A549 (cell line): ENCODE data around the gene CCDC102B. TPM values are rescaled to one million over a fixed set of nuclear protein-coding genes. Genes with fewer than 3 reads are reported as not detected.

Experiments used
- ATAC-seq, 2 experiments: fragments of 200-7000 bp in 1 of 2; fragments of >200 bp in 1 of 2; cut with Nextera tagmentation in 1 of 2; cut with Tn5 transposase in 1 of 2; 3 replicates each; pipeline versions ENCODE4 v1.8.0 to v1.9.1; 2018 to 2020; ENCODE audit warnings: mild to moderate bottlenecking in 1 of 2, moderate library complexity in 1 of 2
- CTCF ChIA-PET: fragments of 300-600 bp; sonication (Branson Sonifier 250); formaldehyde crosslinking; extraction: SDS; loops from one replicate; lab custom pipeline; 2021; ENCODE audit warnings: antibody characterized with exemption, inconsistent platforms; lab: Yijun Ruan, JAX
- POLR2A ChIA-PET: fragments of 350-600 bp; formaldehyde crosslinking; extraction: SDS; loops from one replicate; lab custom pipeline; 2021; ENCODE audit warnings: antibody characterized with exemption, inconsistent platforms; lab: Yijun Ruan, JAX
- DNase-seq, 2 experiments: peaks; one replicate each; pipeline versions ENCODE4 v3.0.0 to v3.0.0-alpha.2; 2011 to 2016; ENCODE audit warnings: low read depth in 1 of 2, low spot score in 1 of 2
- FAIRE-seq: peaks from 2 replicates; lab custom pipeline; 2011; peaks lifted over from hg19 to GRCh38; lab: Jason Lieb, UNC
- H3K27ac ChIP-seq, 2 experiments: fragments of >200 bp; sonication (Bioruptor Twin); formaldehyde crosslinking; 3 replicates each; pipeline ENCODE4 v1.5.1; 2016 to 2017
- H3K4me1 ChIP-seq: fragments of >200 bp; sonication (Bioruptor Twin); formaldehyde crosslinking; 3 replicates; pipeline ENCODE4 v1.6.1; 2016
- H3K4me2 ChIP-seq: fragments of >200 bp; sonication (Bioruptor Twin); formaldehyde crosslinking; 3 replicates; pipeline ENCODE4 v1.6.1; 2016
- H3K4me3 ChIP-seq: fragments of >200 bp; sonication (Bioruptor Twin); formaldehyde crosslinking; 3 replicates; pipeline ENCODE4 v1.5.1; 2016
- H3K9me3 ChIP-seq: fragments of >200 bp; sonication (Bioruptor Twin); formaldehyde crosslinking; 3 replicates; pipeline ENCODE4 v1.6.1; 2016
- BHLHE40 ChIP-seq: IDR thresholded peaks from 2 replicates; pipeline ENCODE4 v1.6.1; 2012; ENCODE audit warnings: low read depth, low read length, inconsistent platforms
- CHD2 ChIP-seq: fragments of 150-350 bp; IDR thresholded peaks from 2 replicates; pipeline ENCODE4 v1.6.1; 2014; ENCODE audit warnings: low read length; ENCODE audit not compliant: partially characterized antibody
- HDAC2 ChIP-seq: fragments of 200-600 bp; sonication (generic); IDR thresholded peaks from 2 replicates; pipeline ENCODE4 v1.6.1; 2016
- HOXB13 ChIP-seq: fragments of 250-450 bp; sonication (Bioruptor Pico); IDR thresholded peaks from 2 replicates; pipeline ENCODE4 v1.5.0; 2020; ENCODE audit warnings: low read depth, mild to moderate bottlenecking, moderate library complexity
- HOXB5 ChIP-seq: fragments of 250-450 bp; sonication (Bioruptor Pico); IDR thresholded peaks from 2 replicates; pipeline ENCODE4 v1.5.0; 2020; ENCODE audit warnings: mild to moderate bottlenecking, moderate library complexity
- KDM1A ChIP-seq: fragments of 200-600 bp; sonication (generic); IDR thresholded peaks from 2 replicates; pipeline ENCODE4 v1.6.1; 2016; ENCODE audit warnings: low read depth, mild to moderate bottlenecking
- MYC ChIP-seq: IDR thresholded peaks from 2 replicates; pipeline ENCODE4 v1.6.1; 2012; ENCODE audit warnings: mild to moderate bottlenecking, inconsistent platforms, low read length, improper control_type of control experiment, borderline replicate concordance
- NFE2L2 ChIP-seq: fragments of 150-350 bp; conservative IDR thresholded peaks from 2 replicates; pipeline ENCODE4 v1.6.1; 2014; ENCODE audit warnings: low read length
- PHF8 ChIP-seq: fragments of 200-600 bp; sonication (generic); IDR thresholded peaks from 2 replicates; pipeline ENCODE4 v1.6.1; 2016; ENCODE audit warnings: low read depth, mild to moderate bottlenecking, antibody characterized with exemption, moderate library complexity, borderline replicate concordance
- RCOR1 ChIP-seq: fragments of 150-350 bp; IDR thresholded peaks from 2 replicates; pipeline ENCODE4 v1.6.1; 2014; ENCODE audit warnings: antibody characterized with exemption, low read length, low read depth
- SREBF2 ChIP-seq: fragments of 450-650 bp; IDR thresholded peaks from 2 replicates; pipeline ENCODE4 v1.6.1; 2014; ENCODE audit warnings: mild to moderate bottlenecking, moderate library complexity
- TFCP2L1 ChIP-seq: fragments of 250-450 bp; sonication (Bioruptor Pico); IDR thresholded peaks from 2 replicates; pipeline ENCODE4 v1.5.0; 2021; ENCODE audit warnings: mild to moderate bottlenecking
- ZFP36 ChIP-seq: fragments of 450-650 bp; IDR thresholded peaks from 2 replicates; pipeline ENCODE4 v1.6.1; 2014; ENCODE audit warnings: borderline replicate concordance; ENCODE audit not compliant: partially characterized antibody
- ZNF302 ChIP-seq: fragments of 250-450 bp; sonication (Bioruptor Pico); IDR thresholded peaks from 2 replicates; pipeline ENCODE4 v1.9.0; 2021; ENCODE audit warnings: inconsistent platforms, mild to moderate bottlenecking, moderate library complexity
- WGBS: methylation state at CpG from one replicate; pipeline ENCODE4 v1.1.6; 2017; ENCODE audit errors: missing lambda C conversion rate; 5-methylcytosine and 5-hydroxymethylcytosine counted together
- polyA plus RNA-seq, 4 experiments: library from polyadenylated mRNA; depleted of rRNA in 3 of 4; stranded (reverse); fragments of >200 nt; fragmentation: RNase III in 1 of 4; extraction: RNeasy Plus Mini Kit Qiagen cat#74134 plus additional on column Dnase treatment in 1 of 4; gene quantifications; 2 replicates in 3 of 4; 3 replicates in 1 of 4; pipeline ENCODE4 v1.2.3, GENCODE V29; 2011 to 2017
- TF ChIP-seq, protein P1 (sequence below): IDR thresholded peaks from 2 replicates; pipeline ENCODE4 v1.6.1; 2012; ENCODE audit warnings: low read depth, borderline replicate concordance
- TF ChIP-seq, protein P2 (sequence below): fragments of >200 bp; sonication (Bioruptor Twin); formaldehyde crosslinking; IDR thresholded peaks from 2 replicates; pipeline ENCODE4 v1.6.1; 2016
- TF ChIP-seq, protein P3 (sequence below): fragments of 150-350 bp; IDR thresholded peaks from 2 replicates; pipeline ENCODE4 v1.6.1; 2014; ENCODE audit warnings: low read depth, mild to moderate bottlenecking, low read length
- TF ChIP-seq, protein P4 (sequence below): fragments of 250-450 bp; sonication (Bioruptor Pico); IDR thresholded peaks from 2 replicates; pipeline ENCODE4 v1.5.0; 2021; ENCODE audit warnings: mild to moderate bottlenecking, moderate library complexity, borderline replicate concordance
- TF ChIP-seq, protein P5 (sequence below): fragments of >200 bp; sonication (Bioruptor Twin); formaldehyde crosslinking; IDR thresholded peaks from 3 replicates; pipeline ENCODE4 v1.5.1; 2016
- TF ChIP-seq, protein P6 (sequence below): fragments of 250-450 bp; sonication (Bioruptor Pico); IDR thresholded peaks from 2 replicates; pipeline ENCODE4 v1.5.0; 2020; ENCODE audit warnings: low read depth, mild to moderate bottlenecking, moderate library complexity

CCDC102B gene
- polyA plus RNA-seq, 2 of the 4 experiments (the other 2 are of a cell fraction): 1.2 to 1.6 TPM

DNA sequence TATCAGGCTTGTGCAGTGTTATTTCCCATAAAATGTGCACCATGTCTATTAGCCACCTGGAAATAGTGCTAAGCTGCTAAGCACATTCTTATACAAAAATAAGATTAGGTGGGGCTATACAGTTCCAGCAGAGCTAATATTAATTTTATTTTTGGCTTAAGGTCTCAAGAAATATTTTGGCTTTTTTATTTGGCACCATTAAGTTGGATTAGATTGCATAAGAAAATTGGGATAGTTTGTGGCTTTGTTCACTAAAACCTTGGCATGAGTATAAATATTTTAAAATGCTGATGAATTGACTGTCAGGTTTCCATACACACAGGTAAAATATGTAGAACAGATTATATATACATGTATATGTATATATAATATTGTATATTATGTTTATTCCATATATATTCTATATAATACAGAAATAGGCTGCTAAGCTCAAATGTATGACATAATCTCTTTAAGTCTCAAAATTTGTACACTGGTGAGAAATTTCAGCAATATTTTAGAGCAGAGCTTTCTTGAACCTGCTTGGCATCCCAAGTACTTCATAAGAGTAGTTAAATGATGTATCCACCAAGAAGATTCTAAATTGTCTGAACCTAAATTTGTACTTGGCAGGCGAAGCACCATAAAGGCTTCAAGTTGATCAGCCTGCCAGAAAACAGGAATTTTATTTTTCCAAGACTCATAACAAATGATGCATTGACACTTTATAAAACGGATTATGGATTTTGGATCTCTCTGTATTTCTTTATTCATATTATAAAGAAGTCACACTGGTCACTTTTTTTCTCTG lies 32.6 kb downstream of the CCDC102B start (continued):
- TF ChIP-seq SREBF2 (no peak), BHLHE40 (no peak), TFCP2L1 (no peak)
- TF ChIP-seq, protein P1, sequence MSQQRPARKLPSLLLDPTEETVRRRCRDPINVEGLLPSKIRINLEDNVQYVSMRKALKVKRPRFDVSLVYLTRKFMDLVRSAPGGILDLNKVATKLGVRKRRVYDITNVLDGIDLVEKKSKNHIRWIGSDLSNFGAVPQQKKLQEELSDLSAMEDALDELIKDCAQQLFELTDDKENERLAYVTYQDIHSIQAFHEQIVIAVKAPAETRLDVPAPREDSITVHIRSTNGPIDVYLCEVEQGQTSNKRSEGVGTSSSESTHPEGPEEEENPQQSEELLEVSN: no peak

DNA sequence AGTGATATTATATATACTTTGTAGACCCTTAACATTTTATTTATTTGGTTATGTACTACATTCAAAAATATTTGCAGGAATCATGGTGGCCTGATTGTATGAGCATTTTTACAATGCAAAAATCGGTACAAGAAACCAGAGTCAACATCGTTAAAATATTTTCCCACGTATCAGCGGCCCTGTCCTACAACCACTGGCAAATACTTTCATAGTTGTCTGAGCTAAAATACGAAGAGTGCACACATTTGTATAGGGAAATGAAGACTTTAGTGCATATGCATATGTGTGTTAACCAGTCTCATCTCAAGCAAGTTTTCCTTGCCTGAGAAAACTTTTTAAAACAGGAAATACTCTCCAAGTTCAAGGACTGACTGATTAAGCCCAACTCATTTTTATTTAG lies 35.9 kb downstream of the CCDC102B start:
- H3K4me3 ChIP-seq: no peak overlapping the region
- DNase-seq (no peak), FAIRE-seq (no peak), ATAC-seq (no peak)
- H3K4me1 ChIP-seq: no peaks in the 10 kb centered on the region
- ChIA-PET POLR2A (no interaction called here), CTCF (no interaction called here)
- no peak overlapping the region for H3K27ac ChIP-seq
- no peak overlapping the region for H3K4me2 ChIP-seq
- WGBS: 36% methylated on average over 5 of the region's 5 CpGs
- TF ChIP-seq KDM1A (no peak), TFCP2L1 (no peak), PHF8 (no peak), MYC (no peak), CHD2 (no peak), SREBF2 (no peak), ZFP36 (no peak), HDAC2 (no peak), RCOR1 (no peak), NFE2L2 (no peak), HOXB13 (CRISPR knock-in tag) (no peak), ZNF302 (CRISPR knock-in tag) (no peak), HOXB5 (no peak)
- TF ChIP-seq, protein P2, sequence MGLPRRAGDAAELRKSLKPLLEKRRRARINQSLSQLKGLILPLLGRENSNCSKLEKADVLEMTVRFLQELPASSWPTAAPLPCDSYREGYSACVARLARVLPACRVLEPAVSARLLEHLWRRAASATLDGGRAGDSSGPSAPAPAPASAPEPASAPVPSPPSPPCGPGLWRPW: no peak
- TF ChIP-seq, protein P3, sequence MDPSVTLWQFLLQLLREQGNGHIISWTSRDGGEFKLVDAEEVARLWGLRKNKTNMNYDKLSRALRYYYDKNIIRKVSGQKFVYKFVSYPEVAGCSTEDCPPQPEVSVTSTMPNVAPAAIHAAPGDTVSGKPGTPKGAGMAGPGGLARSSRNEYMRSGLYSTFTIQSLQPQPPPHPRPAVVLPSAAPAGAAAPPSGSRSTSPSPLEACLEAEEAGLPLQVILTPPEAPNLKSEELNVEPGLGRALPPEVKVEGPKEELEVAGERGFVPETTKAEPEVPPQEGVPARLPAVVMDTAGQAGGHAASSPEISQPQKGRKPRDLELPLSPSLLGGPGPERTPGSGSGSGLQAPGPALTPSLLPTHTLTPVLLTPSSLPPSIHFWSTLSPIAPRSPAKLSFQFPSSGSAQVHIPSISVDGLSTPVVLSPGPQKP: no peak
- TF ChIP-seq, protein P4, sequence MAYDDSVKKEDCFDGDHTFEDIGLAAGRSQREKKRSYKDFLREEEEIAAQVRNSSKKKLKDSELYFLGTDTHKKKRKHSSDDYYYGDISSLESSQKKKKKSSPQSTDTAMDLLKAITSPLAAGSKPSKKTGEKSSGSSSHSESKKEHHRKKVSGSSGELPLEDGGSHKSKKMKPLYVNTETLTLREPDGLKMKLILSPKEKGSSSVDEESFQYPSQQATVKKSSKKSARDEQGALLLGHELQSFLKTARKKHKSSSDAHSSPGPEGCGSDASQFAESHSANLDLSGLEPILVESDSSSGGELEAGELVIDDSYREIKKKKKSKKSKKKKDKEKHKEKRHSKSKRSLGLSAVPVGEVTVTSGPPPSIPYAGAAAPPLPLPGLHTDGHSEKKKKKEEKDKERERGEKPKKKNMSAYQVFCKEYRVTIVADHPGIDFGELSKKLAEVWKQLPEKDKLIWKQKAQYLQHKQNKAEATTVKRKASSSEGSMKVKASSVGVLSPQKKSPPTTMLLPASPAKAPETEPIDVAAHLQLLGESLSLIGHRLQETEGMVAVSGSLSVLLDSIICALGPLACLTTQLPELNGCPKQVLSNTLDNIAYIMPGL (CRISPR knock-in tag): no peak
- TF ChIP-seq, protein P5, sequence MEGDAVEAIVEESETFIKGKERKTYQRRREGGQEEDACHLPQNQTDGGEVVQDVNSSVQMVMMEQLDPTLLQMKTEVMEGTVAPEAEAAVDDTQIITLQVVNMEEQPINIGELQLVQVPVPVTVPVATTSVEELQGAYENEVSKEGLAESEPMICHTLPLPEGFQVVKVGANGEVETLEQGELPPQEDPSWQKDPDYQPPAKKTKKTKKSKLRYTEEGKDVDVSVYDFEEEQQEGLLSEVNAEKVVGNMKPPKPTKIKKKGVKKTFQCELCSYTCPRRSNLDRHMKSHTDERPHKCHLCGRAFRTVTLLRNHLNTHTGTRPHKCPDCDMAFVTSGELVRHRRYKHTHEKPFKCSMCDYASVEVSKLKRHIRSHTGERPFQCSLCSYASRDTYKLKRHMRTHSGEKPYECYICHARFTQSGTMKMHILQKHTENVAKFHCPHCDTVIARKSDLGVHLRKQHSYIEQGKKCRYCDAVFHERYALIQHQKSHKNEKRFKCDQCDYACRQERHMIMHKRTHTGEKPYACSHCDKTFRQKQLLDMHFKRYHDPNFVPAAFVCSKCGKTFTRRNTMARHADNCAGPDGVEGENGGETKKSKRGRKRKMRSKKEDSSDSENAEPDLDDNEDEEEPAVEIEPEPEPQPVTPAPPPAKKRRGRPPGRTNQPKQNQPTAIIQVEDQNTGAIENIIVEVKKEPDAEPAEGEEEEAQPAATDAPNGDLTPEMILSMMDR: no peak
- TF ChIP-seq, protein P6, sequence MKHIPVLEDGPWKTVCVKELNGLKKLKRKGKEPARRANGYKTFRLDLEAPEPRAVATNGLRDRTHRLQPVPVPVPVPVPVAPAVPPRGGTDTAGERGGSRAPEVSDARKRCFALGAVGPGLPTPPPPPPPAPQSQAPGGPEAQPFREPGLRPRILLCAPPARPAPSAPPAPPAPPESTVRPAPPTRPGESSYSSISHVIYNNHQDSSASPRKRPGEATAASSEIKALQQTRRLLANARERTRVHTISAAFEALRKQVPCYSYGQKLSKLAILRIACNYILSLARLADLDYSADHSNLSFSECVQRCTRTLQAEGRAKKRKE: no peak
- TF ChIP-seq, protein P1: no peak
- no peaks in the 10 kb centered on the region for H3K9me3 ChIP-seq
